Measurements from ENCODE around the gene ZBTB38. TPM values are rescaled to one million over a fixed set of nuclear protein-coding genes. Genes with fewer than 3 reads are reported as not detected.

The ZBTB38 gene
- total RNA-seq, 1 experiment from 2014 or later: 46.7 TPM

DNA sequence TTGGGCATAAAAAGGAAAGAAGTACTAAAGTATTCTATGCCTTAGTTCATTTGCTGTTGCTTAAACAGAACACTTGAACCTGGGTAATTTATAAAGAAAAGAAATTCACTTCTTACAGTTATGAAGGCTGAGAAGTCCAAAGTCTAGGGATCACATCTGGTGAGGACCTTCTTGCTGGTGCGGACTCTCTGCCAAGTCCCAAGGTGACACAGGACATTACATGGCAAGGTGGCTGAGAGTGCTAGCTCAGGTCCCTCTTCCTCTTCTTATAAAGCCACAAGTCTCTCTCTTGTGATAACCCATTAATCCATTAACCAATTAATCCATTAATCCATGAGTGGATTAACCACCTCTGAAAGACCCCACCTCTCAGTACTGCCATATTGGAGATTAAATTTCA, 3.1 kb upstream of the ZBTB38 start:
- BruUV-seq (replicated peaks): no TSS peak
- Histone ChIP-seq H3K9me3 (ENCODE audit: control insufficient read depth, insufficient read depth, low read depth, low read length) (peaks cover 7% of the 10 kb centered on the region; the same call in 1 of the 2 replicates), H3K4me1 (ENCODE audit: control insufficient read depth, insufficient read depth, low read length) (peaks cover 40% of the 10 kb centered on the region), H3K36me3 (ENCODE audit: control insufficient read depth, insufficient read depth, low read length) (no peaks in the 10 kb centered on the region), H3K27me3 (ENCODE audit: control insufficient read depth, insufficient read depth, low read length) (no peaks in the 10 kb centered on the region), H3K4me3 (ENCODE audit: low read depth in 2 of 2, low read length in 2 of 2) (no peak overlapping the region), H3K27ac (ENCODE audit: low read length) (peak overlapping the region; percentile 94; the same call in 1 of the 2 replicates)
- in situ Hi-C loops (cut with HindIII; ENCODE audit: low pct_unique_long_range_greater_than_20kb, low sequenced_read_pairs): no loop called here
- ChIA-PET CTCF (interaction anchor here (0.6 kb wide), 1 partner anchor 84 kb away, joined by 15 read pairs; no protein-coding TSS in a partner anchor), POLR2A (no interaction called here)
- TF ChIP-seq CTCF (IDR thresholded peaks at IDR 0.05): no peak
- TF ChIP-seq, protein P1, sequence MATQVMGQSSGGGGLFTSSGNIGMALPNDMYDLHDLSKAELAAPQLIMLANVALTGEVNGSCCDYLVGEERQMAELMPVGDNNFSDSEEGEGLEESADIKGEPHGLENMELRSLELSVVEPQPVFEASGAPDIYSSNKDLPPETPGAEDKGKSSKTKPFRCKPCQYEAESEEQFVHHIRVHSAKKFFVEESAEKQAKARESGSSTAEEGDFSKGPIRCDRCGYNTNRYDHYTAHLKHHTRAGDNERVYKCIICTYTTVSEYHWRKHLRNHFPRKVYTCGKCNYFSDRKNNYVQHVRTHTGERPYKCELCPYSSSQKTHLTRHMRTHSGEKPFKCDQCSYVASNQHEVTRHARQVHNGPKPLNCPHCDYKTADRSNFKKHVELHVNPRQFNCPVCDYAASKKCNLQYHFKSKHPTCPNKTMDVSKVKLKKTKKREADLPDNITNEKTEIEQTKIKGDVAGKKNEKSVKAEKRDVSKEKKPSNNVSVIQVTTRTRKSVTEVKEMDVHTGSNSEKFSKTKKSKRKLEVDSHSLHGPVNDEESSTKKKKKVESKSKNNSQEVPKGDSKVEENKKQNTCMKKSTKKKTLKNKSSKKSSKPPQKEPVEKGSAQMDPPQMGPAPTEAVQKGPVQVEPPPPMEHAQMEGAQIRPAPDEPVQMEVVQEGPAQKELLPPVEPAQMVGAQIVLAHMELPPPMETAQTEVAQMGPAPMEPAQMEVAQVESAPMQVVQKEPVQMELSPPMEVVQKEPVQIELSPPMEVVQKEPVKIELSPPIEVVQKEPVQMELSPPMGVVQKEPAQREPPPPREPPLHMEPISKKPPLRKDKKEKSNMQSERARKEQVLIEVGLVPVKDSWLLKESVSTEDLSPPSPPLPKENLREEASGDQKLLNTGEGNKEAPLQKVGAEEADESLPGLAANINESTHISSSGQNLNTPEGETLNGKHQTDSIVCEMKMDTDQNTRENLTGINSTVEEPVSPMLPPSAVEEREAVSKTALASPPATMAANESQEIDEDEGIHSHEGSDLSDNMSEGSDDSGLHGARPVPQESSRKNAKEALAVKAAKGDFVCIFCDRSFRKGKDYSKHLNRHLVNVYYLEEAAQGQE (IDR thresholded peaks at IDR 0.05; ENCODE audit: insufficient read depth in 1 of 2, low read depth in 2 of 2, low read length in 1 of 2): no peak
- TF ChIP-seq POLR2AphosphoS5 (IDR thresholded peaks at IDR 0.05; ENCODE audit: low read depth, low read length): no peak
- no peak for TF ChIP-seq SIN3A (IDR thresholded peaks at IDR 0.05; ENCODE audit: borderline replicate concordance, insufficient read depth, low read depth, low read length)
- TF ChIP-seq TCF7L2 (IDR thresholded peaks at IDR 0.05; ENCODE audit: low read depth, low read length): no peak
- DNase-seq (ENCODE audit: low read depth, low spot score) (no peak), ATAC-seq (no peak)
- intact Hi-C loops (cut with micrococcal nuclease; ENCODE audit: unreplicated experiment): no loop called here

DNA sequence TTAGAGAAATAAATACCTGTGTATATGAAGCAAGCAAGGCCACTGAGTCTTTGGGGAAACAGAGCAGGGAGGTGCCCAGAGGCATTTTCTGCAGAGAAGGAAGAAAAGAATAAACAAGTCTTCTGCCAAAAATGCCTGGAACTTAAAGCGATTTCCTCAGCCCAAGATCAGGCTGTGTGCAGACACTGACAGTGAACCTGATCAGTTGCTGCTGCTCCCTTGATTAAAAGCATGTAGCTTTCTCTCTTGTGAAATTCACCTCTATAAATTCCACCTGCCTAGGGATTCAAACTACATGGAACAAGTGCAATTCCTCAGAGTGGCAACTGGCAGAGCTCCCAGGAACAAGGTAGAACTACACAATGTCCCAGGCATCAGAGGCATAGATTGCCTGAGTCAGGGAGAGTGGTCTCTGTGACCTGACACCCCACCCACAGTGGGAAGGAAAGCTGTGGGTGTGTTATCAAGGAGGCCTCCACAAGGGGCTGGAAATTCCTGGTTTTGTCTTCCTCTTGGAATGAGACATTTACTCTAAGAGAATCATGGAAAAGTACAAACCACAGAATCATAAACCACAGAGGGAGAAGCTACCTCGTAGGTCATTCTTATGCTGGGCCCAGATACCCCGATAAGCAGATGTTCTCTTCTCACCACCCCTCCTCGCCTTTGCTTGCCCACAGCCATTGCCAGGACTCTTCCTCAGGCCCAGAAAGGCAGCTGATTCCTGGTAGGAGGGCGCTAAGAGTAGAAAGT, 1.8 kb upstream of the ZBTB38 start:
- intact Hi-C loops (cut with micrococcal nuclease; ENCODE audit: unreplicated experiment): no loop called here
- Histone ChIP-seq H3K9me3 (ENCODE audit: control insufficient read depth, insufficient read depth, low read depth, low read length) (peaks cover 7% of the 10 kb centered on the region; the same call in 1 of the 2 replicates), H3K4me1 (ENCODE audit: control insufficient read depth, insufficient read depth, low read length) (peaks cover 40% of the 10 kb centered on the region), H3K4me3 (ENCODE audit: low read depth in 2 of 2, low read length in 2 of 2) (no peak overlapping the region; a peak in 1 of 4 replicates), H3K27me3 (ENCODE audit: control insufficient read depth, insufficient read depth, low read length) (no peaks in the 10 kb centered on the region), H3K36me3 (ENCODE audit: control insufficient read depth, insufficient read depth, low read length) (no peaks in the 10 kb centered on the region), H3K27ac (ENCODE audit: low read length) (peak overlapping the region; percentile 94)
- CTCF ChIA-PET: no interaction called here
- BruUV-seq (replicated peaks): no TSS peak
- TF ChIP-seq, protein P1 (IDR thresholded peaks at IDR 0.05; ENCODE audit: insufficient read depth in 1 of 2, low read depth in 2 of 2, low read length in 1 of 2): no peak
- TF ChIP-seq POLR2AphosphoS5 (IDR thresholded peaks at IDR 0.05; ENCODE audit: low read depth, low read length) (no peak), TCF7L2 (IDR thresholded peaks at IDR 0.05; ENCODE audit: low read depth, low read length) (no peak), CTCF (IDR thresholded peaks at IDR 0.05) (no peak), SIN3A (IDR thresholded peaks at IDR 0.05; ENCODE audit: borderline replicate concordance, insufficient read depth, low read depth, low read length) (no peak)
- DNase-seq (ENCODE audit: low read depth, low spot score): no peak
- peak; percentile 59 for ATAC-seq
- in situ Hi-C loops (cut with HindIII; ENCODE audit: low pct_unique_long_range_greater_than_20kb, low sequenced_read_pairs): no loop called here
- POLR2A ChIA-PET: no interaction called here
